GF-D8 (cell line): ENCODE results near the gene MLXIP.

ENCODE experiments used
- DNase-seq: peaks from one replicate; lab custom pipeline; 2025; lab: John Stamatoyannopoulos, UW

Gene MLXIP

DNA sequence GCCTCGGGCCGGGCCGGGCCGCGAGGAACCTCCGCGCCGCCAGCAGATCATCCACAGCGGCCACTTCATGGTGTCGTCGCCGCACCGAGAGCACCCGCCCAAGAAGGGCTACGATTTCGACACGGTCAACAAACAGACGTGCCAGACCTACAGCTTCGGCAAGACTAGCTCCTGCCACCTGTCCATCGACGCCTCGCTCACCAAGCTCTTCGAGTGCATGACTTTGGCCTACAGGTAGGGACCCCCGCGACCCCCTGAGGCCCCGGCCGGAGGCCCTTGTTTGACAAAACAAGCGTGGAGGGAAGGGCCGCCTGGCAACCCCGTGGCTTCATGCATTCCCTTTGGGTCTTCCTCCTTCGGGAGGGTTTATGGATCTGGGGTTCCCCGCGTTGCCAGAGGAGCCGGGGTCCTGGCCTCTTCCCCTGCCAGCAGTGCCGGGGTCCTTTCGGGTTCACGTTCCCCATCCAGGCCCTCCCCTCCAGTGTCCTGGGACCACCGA, 526 bp downstream of the MLXIP start:
- DNase-seq: no peak

DNA sequence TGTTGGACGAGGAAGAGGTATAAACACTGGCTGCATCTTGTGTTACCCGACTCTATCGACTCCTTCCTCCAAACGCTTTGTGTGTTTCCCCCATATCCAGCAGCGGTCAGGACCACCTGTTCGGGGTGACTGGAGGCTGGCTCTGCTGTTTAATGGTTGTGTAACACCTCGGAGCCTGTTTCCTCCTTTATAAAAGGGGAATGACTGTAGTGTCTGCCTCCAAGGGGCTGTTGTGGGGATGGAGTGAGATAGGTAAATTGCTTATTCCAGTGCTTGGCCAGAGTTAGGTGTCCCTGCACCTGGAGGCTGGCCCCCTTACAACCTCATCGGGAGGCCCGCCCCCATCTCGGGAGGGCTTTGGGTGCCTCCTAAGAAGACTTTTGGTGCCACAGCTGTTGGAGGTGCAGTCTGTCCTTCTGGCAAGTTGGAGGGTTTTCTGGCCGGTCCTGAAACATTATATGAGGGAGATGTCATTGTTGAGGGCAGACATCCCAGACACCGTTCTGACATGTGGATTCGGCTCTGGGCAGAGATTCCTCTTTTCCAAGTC, 1.1 kb downstream of the MLXIP start:
- peak; percentile 14 for DNase-seq

DNA sequence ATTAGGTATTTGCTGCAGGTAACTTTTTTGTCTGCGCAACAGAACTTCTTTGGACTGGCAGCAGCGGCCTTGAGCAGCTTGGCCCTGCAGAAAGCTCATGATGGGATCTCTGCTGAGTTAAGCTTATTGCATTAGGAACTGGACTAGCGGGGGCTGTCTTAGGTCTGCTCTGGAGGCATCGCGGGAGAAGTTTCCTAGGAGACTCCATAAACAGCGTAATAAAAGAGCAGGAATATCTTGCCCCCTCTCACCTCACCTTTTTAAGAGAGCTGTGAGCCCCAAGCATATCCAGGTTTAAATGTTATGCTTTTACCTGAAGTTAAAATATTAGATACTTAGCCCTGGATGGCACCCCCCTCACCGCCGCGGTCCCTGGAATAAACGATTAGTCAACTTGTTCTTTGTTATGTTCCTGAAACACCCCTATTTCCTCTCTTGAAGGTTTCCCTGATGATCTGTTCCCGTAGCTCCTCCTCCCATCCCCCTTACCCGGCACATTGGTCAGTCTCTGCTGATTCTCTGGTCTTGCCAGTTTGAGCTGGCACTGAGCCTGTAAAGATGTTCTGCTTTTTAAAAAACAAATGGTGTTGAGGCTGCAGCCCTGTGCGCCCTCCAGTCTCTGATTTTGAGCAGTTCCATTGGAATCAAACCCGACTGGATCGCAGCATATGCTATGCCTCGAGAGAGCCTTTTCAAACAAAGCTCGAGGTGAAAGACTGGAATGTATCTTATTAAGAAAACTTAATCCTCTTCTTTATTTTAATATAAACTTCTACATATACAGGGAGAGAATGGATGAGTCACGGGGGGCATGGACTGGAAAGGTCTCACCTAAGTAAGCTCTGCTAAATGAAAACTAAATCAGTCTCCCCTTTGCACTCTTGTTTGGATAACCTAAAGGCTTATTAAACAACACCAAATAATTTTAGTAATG, 1.9 kb downstream of the MLXIP start:
- DNase-seq: peak; percentile 78

DNA sequence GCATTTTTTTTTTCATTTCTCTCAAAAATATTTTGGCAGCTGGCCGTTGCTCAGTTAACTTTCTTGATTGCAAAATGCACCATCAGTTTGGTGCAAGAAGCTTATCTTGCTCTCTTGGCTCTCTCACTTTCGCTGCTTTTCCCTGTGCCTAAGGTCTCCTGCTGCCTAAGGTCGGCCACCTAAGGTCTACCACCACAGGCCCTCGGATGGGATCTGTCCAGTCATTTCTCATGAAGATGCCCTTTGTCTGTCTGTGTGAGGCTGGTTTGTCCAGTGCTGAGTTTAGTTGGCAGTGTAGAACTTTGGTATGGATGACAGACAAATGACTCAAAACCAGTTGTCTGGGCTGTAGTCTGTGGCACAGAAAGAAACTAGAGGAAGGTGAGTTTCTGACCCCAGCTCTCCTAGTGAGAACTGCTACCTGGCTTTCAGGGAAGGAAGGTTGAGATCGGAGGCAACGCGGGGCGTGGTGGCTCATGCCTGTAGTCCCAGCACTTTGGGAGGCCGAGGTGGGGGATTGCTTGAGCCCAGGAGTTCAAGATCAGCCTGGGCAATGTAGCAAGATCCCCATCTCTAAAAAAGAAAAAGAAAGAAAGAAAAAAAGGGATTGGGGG, 2.6 kb downstream of the MLXIP start:
- peak; percentile 35 for DNase-seq

DNA sequence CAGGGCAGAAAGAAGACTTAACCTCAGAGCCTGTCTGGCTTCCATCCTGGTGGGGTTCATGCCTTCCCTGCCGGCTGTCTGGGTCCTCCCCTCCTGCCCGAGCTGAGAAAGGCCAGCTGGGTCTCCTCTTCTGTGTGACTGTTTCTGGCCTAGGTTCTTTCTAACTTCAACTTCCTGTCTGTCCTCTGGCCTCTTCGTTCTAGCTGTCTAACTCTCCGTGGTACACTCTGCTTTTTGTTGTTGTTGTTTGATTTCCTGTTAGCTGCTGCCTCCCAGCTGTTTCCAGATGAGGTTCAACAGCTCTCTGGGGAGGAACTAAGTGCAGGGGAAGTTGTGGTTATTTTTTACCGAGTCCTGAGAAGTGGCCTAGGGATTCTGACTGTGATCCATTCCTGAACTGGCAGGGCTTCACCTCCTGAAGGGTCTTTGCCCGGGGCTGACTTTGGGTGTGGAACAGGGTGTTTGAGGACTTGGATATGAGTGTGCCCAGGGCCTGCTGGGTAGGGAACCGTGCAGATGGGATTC, 3.2 kb downstream of the MLXIP start:
- DNase-seq: peak; percentile 86

DNA sequence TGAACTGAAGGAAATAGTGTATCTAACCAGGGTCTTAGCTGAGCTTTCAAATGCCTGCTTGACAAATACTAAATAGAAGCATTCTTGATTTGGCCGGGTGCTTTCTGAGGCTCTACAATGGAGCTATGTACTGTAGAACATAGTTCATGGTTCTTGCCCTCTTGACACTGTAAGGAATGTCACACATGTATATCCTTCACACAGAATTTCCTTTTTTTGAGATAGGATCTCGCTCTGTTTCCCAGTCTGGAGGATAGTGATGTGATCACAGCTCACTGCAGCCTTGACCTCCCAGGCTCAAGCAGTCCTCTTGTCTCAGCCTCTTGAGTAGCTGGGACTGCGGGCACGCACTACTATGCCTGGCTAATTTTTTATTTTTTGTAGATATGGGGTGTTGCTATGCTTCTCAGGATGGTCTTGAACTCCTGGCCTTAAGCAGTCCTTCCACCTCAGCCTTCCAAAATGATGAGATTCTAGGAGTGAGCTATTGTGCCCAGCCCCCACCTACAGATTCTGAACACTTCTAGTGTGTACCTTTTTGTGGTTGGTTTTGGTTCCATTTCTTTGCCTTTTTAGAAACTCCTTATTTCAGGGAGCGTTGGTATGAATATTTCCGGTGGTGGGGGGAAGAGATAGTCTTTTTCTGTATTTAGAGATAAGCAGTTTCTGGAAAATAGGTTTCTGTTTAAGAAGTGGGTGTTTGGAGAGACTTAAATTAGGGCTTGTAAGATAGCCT, 4.2 kb downstream of the MLXIP start:
- DNase-seq: no peak

DNA sequence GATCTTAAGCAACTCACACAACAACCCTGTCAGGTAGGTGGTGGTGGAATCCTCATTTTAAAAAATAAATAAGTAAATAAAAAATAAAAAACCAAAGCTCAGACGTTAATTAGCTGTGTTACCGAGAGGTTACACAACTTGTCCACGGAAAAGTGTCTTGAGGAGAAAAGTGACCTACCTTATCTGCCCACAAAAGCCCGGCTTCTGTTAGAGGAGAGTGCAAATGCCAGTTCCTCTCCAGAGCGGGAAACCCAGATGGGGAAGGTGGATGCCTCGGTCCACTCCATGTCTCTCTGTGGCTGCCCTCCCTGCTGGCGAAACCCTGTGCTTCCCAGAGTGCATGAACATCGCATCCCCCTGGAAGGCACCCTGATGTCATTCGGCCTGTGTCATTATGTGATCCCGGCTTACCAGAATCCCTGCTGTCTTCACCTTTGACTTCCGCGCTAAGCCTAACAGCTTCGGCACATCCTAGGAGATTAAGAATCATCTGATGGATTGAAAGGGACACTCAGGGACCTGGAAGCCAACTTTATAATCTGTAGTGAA, 6.4 kb downstream of the MLXIP start:
- no peak for DNase-seq

DNA sequence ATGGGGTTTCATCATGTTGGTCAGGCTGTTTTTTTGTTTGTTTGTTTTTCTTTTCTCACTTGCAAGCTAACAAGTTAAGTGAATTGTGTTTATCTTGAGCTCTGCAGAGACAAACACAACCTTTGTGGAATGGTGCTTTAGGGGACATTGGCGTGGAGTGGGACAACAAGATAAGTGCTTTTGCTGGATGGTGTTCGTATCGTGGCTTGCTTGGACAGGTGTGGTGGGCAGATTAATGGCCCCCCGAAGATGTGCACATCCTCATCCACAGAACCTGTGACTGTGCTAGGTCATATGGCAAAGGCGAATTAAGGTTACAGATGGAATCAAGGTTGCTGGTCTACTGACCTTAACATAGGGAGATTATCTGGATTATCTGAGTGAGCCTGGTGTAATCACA, 7.0 kb downstream of the MLXIP start:
- no peak for DNase-seq

DNA sequence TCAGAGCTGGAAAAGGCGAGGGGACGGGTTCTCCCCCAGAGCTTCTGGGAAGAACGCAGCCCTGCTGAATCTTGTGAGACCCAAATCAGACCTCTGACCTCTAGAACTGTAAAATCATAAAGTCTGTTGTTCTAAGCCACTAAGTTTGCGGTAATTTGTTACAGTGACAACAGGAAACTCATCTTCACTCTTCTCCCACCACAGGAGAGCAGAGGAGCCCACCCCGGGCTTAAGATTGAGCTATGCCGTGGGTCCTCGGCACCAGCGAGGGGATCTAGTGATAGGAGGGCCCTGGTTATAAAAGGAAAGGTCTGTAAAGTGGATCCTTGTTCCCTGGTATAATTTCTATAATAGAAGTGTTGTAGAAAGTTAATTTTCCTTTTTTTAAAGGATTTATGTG, 7.6 kb downstream of the MLXIP start:
- no peak for DNase-seq

DNA sequence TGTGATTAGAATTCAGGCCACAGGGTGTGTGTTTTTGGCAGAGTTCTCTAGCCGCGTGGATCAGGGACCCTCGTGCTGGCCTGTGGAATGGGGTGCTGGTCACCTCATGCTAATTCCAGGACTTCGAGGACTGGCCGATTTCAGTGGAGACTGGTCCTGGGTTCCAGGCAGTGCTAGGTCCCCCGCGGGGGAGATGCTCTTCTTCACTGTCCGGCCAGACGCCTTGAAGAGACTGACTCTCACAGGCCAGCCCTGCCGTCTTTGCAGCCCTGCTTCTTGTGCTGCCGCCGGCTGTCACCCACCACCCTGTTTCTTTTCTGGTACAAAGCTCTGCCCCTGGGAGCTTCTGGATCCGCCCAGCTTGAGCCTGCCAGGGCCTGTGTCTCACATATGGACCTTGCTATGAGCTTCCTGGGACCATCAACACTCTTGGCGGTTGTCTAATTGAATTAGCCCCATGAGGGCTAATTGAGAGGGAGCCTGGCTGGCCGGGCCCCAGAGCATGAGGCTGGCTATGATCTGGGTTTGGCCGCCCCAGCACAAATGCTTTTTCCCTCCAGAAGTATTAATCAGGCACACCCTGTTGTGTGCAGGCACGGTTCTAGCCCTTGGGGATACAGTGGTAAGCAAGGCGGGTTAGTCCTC, 8.2 kb downstream of the MLXIP start:
- no peak for DNase-seq

DNA sequence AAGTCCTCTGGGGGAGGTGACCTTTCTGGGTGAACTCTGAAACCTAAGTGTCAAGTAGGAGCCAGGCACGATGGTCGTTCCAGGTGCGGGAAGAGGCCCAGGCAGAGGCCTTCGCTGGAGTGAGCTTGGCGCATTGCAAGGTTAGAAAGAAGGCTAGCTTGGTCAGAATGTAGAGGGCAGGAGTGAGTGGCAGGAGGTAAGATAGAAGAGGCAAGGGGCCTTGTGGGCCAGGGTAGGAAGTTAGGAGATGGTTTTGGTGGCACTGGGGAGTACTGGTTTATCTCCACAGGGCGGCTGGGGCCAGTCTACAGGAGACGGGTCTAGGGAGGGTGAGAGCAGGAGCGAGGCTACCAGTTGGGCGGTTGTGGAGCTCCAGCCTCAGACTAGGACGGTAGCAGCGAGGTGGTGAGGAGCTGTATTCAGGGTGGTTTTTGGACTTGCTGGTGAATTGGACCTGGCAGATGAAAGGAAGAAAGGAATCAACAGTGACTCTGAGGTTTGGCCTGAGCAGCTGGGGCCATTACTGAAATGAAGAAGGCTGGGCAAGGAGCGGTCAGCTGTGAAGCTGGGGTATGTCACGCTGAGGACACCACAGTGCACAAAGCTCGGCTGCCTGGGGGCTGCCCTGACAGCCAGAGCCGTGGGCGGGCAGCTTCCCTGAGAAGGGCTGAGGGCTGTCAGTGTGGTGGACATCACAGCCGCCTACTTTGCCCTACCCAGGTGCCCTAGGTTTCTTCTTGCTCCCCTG, 9.0 kb downstream of the MLXIP start:
- DNase-seq: no peak

DNA sequence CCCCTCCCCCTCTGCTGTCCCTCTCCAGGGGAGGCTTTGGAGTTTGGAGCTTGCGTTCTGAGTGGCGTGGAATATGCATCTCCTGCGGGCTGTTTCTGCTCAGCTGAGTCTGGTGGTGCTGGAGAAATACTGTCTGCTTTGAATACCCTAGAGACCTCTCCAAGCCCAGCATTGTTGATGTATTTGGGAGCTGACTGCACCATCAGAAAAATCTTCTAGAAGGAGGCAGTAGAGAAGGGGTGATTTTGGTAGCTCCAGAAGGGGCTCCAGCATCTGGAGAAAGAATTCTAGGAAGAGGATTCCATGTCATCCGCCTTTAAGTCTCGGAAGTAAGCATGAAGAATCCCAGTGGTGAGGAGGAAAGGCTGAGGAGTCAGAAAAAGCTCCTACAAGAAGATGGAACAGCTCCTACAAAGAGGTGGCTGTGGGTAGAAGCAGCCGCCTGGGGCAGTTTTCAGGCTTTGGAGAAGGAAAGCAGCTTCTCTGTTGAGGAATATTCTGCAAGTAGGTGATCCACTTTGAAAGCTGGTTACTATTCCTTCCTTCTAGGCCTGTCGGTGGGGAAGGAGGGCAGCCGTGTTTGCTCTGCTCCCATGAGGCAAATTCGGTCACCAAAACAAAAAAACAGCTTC, 9.7 kb downstream of the MLXIP start:
- no peak for DNase-seq

DNA sequence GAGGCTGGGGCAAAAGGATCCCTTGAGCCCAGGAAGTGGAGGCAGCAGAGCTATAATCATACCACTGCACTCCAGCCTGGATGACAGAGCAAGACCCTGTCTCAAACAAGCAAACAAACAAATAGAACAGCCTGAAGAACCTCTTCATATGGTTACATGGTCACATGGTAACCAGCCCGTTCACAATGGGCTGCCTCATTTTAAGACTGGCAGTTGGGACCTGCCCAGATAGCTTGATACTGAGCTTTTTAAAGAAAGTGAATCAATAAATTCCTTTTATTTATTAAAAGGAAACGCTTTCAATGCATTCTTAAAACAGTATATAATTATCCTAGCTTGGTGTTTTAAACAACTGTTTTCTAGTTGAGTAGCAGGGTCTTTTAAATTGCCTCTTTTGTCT, 10.5 kb downstream of the MLXIP start:
- DNase-seq: no peak

DNA sequence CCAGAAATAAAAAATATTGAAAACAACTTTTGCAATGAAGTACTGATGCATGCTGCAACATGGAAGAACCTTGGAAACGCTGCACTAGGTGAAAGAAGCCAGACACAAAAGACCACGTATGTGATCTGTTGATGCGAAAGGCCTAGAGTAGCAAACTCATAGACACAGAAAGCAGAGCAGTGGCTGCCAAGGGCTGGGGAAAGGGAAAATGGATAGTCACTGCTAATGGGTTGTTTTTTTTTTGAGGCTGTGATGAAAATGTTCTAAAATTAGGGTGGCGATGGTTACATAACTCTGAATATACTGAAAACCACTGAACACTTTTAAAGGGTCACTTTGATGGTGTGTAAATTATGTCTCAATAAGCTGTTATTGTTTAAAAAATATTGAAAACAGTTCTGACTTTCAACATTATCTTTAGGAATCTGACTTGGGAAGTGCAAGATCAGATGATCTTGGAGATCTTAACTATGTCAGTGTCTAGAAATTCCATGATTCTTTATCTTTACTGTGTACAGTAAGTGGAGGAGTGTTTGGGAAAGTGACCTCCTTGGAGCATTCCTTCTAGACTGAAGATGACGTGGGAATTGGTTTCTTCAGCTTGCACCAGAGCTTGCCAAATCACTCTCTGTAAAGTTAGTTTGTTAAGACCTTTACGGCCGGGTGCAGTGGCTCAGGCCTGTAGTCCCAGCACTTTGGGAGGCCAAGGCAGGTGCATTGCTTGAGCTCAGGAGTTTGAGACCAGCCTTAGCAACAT, 12.4 kb downstream of the MLXIP start:
- no peak for DNase-seq

DNA sequence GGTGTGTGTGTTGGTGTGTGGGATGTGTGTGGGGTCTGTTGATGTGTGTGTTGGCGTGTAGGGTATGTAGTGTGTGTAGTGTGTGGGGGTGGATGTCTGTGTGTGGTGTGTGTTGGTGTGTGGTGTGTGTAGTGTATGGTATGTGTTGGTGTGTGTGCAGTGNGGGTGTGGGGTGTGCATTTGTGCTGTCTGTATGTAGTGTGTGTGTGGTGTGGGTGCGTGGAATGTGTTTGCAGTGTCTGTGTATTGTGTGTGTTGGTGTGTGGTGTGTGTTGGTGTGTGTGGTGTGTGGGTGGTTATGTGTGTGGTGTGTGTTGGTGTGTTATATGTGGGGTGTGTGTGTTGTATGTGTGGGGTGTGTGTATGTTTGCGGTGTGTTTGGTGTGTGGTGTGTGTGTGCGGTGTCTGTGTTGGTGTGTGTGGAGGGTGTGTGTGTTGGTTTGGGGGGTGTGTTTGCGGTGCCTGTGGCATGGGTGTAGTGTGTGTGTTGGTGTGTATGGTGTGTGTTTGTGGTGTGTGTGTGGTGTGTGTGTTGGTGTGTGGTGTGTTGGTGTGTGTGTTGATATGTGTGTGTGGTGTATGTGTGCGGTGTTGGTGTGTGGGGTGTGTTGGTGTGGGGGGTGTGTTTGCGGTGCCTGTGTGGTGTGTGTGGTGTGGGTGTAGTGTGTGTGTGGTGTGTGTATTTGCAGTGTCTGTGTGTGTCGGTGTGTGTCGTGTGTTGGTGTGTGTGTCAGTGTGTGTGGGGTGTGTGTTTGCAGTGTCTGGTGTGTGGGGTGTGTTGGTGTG, 14.7 kb downstream of the MLXIP start:
- no peak for DNase-seq

DNA sequence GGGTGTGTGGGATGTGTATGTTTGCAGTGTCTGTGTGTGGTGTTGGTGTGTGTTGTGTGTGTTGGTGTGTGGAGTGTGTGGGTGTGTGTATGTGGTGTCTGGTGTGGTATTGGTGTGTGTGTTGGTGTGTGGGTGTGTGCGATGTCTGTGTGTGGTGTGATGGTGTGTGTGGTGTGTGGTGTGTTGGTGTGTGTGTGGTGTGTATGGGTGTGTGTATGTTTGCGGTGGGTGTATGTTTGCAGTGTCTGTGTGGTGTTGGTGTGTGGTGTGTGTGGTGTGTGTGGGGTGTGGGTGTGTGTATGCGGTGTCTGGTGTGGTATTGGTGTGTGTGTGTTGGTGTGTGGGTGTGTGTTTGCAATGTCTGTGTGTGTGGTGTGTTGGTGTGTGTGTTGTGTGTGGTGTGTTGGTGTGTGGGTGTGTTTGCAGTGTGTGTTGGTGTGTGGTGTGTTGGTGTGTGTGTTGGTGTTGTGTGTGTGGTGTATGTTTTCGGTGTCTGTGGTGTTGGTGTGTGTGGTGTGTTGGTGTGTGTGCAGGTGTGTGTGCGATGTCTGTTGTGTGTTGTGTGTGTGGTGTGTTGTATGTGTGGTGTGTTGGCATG, 15.7 kb downstream of the MLXIP start:
- no peak for DNase-seq

DNA sequence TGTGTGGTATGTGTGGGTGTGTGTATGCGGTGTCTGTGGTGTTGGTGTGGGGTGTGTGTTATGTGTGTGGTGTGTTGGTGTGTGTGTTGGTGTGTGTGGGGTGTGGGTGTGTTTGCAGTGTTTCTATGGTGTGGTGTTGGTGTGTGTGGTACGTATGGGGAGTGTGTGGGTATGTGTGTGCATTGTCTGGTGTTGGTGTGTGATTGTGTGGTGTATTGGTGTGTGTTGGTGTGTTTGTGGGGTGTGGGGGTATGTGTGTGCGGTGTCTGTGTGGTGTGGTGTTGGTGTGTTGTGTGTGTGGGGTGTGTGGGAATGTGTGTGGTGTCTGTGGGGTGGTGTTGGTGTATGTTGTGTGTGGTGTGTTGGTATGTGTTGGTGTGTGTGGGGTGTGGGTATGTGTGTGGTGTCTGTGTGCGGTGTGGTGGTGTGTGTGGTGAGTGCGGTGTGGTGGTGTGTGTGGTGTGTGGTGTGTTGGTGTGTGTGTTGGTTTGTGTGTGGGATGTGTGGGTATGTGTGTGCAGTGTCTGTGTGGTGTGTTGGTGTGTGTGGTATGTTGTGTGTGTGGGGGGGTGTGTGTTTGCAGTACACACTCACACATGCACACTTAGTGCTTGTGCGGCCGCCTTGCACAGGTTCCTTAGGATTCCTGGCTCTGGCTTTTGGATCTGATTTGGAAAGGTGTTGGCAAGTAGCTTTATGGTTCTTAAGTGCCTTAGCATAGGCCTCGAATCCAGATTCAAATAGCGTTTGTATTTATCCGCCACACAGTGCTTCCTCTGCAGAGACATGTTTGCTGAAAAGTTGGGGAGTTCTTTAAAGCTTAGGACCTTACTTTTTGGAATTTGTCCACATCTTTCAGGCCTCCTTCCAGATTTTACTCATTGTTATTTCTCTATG, 16.4 kb downstream of the MLXIP start:
- DNase-seq: no peak
